Caco-2 (cell line): ENCODE data around the gene RASD2. TPM values are rescaled to one million over a fixed set of nuclear protein-coding genes. Genes with fewer than 3 reads are reported as not detected.

ENCODE experiments used
- BruUV-seq: library from RNA; stranded (reverse); fragments of 400-500 nt; replicated peaks from 2 replicates; lab custom pipeline; 2021; lab: Mats Ljungman, UMichigan
- CTCF ChIA-PET: fragments of 300-600 bp; sonication (Branson Sonifier 250); formaldehyde crosslinking; loops from one replicate; lab custom pipeline; 2022; ENCODE audit warnings: antibody characterized with exemption; lab: Charles Lee
- POLR2A ChIA-PET: fragments of 300-600 bp; sonication (Branson Sonifier 250); formaldehyde crosslinking; loops from one replicate; lab custom pipeline; 2022; ENCODE audit warnings: antibody characterized with exemption; lab: Charles Lee
- DNase-seq, 2 experiments: peaks; one replicate each; pipeline versions ENCODE4 v3.0.0 to v3.0.0-alpha.2; 2020 to 2022
- H3K27me3 ChIP-seq: replicated peaks from 2 replicates; pipeline ENCODE4 v1.6.0; 2011; ENCODE audit warnings: low read length; ENCODE audit not compliant: control insufficient read depth, insufficient read depth
- H3K36me3 ChIP-seq: 2 replicates; pipeline ENCODE4 v1.5.1; 2011; ENCODE audit warnings: low read length; ENCODE audit not compliant: control insufficient read depth, insufficient read depth
- H3K4me1 ChIP-seq: fragments of 250-450 bp; sonication (Bioruptor Pico); 2 replicates; pipeline ENCODE4 v1.5.1; 2020; ENCODE audit warnings: mild to moderate bottlenecking
- H3K4me3 ChIP-seq: 2 replicates; pipeline ENCODE4 v1.5.1; 2011; ENCODE audit warnings: low read depth, mild to moderate bottlenecking, control low read depth, low read length
- H3K9me3 ChIP-seq: fragments of 250-450 bp; sonication (Bioruptor Pico); 2 replicates; pipeline ENCODE4 v1.5.1; 2020; ENCODE audit warnings: mild to moderate bottlenecking, moderate library complexity
- H3K27ac Mint-ChIP-seq: one replicate; pipeline ENCODE4 v1.8.0; 2022; ENCODE audit warnings: mixed read lengths; ENCODE audit not compliant: unreplicated experiment
- H3K27me3 Mint-ChIP-seq: one replicate; pipeline ENCODE4 v1.8.0; 2022; ENCODE audit warnings: mixed read lengths; ENCODE audit not compliant: insufficient read depth, unreplicated experiment
- H3K36me3 Mint-ChIP-seq: one replicate; pipeline ENCODE4 v1.8.0; 2022; ENCODE audit warnings: mild to moderate bottlenecking, mixed read lengths; ENCODE audit not compliant: insufficient read depth, unreplicated experiment
- H3K4me1 Mint-ChIP-seq: one replicate; pipeline ENCODE4 v1.8.0; 2022; ENCODE audit warnings: low read depth, mixed read lengths; ENCODE audit not compliant: unreplicated experiment
- H3K4me3 Mint-ChIP-seq: one replicate; pipeline ENCODE4 v1.8.0; 2022; ENCODE audit warnings: mild to moderate bottlenecking, moderate library complexity, mixed read lengths; ENCODE audit not compliant: unreplicated experiment
- H3K9me3 Mint-ChIP-seq: one replicate; pipeline ENCODE4 v1.8.0; 2022; ENCODE audit warnings: mixed read lengths; ENCODE audit not compliant: unreplicated experiment
- CTCF ChIP-seq, 2 experiments: fragments of 200-600 bp in 1 of 2; IDR thresholded peaks; 1 replicate in 1 of 2; 2 replicates in 1 of 2; pipeline versions ENCODE4 v1.5.1 to v1.8.0; 2011 to 2022; ENCODE audit warnings: antibody characterized with exemption in 1 of 2, control low read depth in 1 of 2, inconsistent platforms in 1 of 2, low read depth in 1 of 2, low read length in 1 of 2, mild to moderate bottlenecking in 1 of 2, moderate library complexity in 1 of 2; ENCODE audit not compliant: insufficient read depth in 1 of 2, severe bottlenecking in 1 of 2, unreplicated experiment in 1 of 2
- intact Hi-C: fragments of 100-400 bp; cut with micrococcal nuclease; formaldehyde crosslinking; loops from one replicate; pipeline ENCODE4 v1.10.0; 2022; ENCODE audit not compliant: unreplicated experiment
- total RNA-seq: library from RNA; stranded (reverse); gene quantifications from 2 replicates; pipeline ENCODE4 v1.2.3, GENCODE V29; 2022

The RASD2 gene
- total RNA-seq, 1 experiment from 2014 or later, result 0.09 TPM

DNA sequence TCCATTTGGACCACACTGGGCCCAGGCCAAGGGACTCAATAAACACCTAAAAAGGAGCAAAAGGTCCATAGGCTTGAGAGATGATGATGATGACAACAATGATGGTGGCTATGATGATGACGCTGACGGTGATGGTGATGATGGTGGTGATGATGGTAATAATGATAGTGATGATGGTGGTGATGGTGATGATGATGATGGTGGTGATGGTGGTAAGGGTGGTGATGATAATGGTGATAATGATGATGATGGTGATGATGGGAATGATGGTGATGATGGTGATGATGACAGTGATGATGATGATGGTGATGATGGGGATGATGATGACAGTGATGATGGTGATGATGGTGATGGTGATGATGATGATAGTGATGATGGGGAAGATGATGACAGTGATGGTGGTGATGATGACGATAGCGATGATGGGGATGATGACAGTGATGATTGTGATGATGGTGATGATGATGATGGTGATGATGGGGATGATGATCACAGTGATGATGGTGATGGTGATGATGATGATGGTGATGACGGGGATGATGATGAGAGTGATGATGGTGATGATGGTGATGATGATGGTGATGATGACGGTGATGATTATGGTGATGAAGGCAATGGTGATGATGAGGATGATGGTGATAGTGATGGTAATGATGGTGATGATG is 7.1 kb upstream of the RASD2 start:
- Histone ChIP-seq H3K36me3 (no peaks in the 10 kb centered on the region), H3K9me3 (no peaks in the 10 kb centered on the region), H3K4me3 (no peak overlapping the region), H3K4me1 (no peaks in the 10 kb centered on the region), H3K27me3 (no peaks in the 10 kb centered on the region; the same call in 1 of the 2 replicates)
- no TSS peak for BruUV-seq
- ChIA-PET POLR2A (no interaction called here), CTCF (no interaction called here)
- Mint-ChIP-seq H3K27ac (no peak overlapping the region), H3K36me3 (no peaks in the 10 kb centered on the region), H3K9me3 (no peaks in the 10 kb centered on the region), H3K27me3 (no peaks in the 10 kb centered on the region), H3K4me1 (no peaks in the 10 kb centered on the region), H3K4me3 (no peak overlapping the region)
- no peak for DNase-seq
- intact Hi-C loops, result no loop called here
- no peak for TF ChIP-seq CTCF (IDR thresholded peaks at IDR 0.05; ENCODE audit: insufficient read depth in 1 of 2, low read depth in 1 of 2, low read length in 1 of 2, severe bottlenecking in 1 of 2, unreplicated experiment in 1 of 2)

- Histone ChIP-seq H3K27me3 (no peaks in the 10 kb centered on the region; the same call in 1 of the 2 replicates), H3K4me3 (no peak overlapping the region), H3K36me3 (no peaks in the 10 kb centered on the region), H3K9me3 (no peaks in the 10 kb centered on the region), H3K4me1 (no peaks in the 10 kb centered on the region)
- Mint-ChIP-seq H3K4me1 (no peaks in the 10 kb centered on the region), H3K27me3 (no peaks in the 10 kb centered on the region), H3K9me3 (no peaks in the 10 kb centered on the region), H3K4me3 (no peak overlapping the region), H3K27ac (no peak overlapping the region), H3K36me3 (no peaks in the 10 kb centered on the region)
- no peak for TF ChIP-seq CTCF (IDR thresholded peaks at IDR 0.05; ENCODE audit: insufficient read depth in 1 of 2, low read depth in 1 of 2, low read length in 1 of 2, severe bottlenecking in 1 of 2, unreplicated experiment in 1 of 2)
- intact Hi-C loops, result no loop called here
- no TSS peak for BruUV-seq
- ChIA-PET CTCF (no interaction called here), POLR2A (no interaction called here)
- DNase-seq, result no peak
These were observed 6.5 kb upstream of the RASD2 start for GRCh38 chr22:35534091-35534490.

DNA sequence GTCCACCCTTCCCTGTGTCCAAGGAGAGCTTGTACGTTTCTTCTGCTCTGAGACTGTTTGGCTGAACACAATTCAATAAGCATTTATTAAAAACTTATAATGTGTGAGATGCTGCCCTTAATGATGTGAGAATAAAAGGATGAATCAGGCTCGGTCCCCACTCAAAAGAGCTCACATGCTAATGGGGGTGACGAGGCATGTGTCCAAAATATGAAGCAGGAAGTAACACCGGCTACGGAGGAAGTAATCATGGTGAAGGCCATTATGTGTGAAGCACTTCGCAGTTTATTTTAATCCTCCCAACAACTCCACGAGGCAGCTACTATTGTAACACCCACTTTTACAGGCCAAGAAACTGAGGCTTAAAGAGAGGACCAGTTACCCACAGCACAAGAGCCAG is 3.4 kb upstream of the RASD2 start:
- no peaks in the 10 kb centered on the region for H3K4me1 Mint-ChIP-seq
- no TSS peak for BruUV-seq
- peaks cover 5% of the 10 kb centered on the region for H3K27me3 Mint-ChIP-seq
- Histone ChIP-seq H3K36me3 (no peaks in the 10 kb centered on the region), H3K27me3 (peaks cover 1% of the 10 kb centered on the region; the same call in 1 of the 2 replicates), H3K4me3 (no peak overlapping the region), H3K9me3 (no peaks in the 10 kb centered on the region), H3K4me1 (peaks cover 5% of the 10 kb centered on the region)
- intact Hi-C loops, result loop anchor here (5.0 kb wide), 1 partner anchor 45 kb away; no protein-coding TSS in a partner anchor
- DNase-seq, result no peak
- no peaks in the 10 kb centered on the region for H3K9me3 Mint-ChIP-seq
- no peaks in the 10 kb centered on the region for H3K36me3 Mint-ChIP-seq
- ChIA-PET POLR2A (no interaction called here), CTCF (interaction anchor here (0.6 kb wide), 1 partner anchor 64 kb away, joined by 3 read pairs; no protein-coding TSS in a partner anchor)
- no peak for TF ChIP-seq CTCF (IDR thresholded peaks at IDR 0.05; ENCODE audit: insufficient read depth in 1 of 2, low read depth in 1 of 2, low read length in 1 of 2, severe bottlenecking in 1 of 2, unreplicated experiment in 1 of 2)
- no peak overlapping the region for H3K27ac Mint-ChIP-seq
- H3K4me3 Mint-ChIP-seq, result no peak overlapping the region
